NCI-H1930 (cell line): ENCODE results near the gene LECT2.

ENCODE experiments used
- DNase-seq, 2 experiments: peaks; one replicate each; lab custom pipeline; 2025; lab: John Stamatoyannopoulos, UW

Gene LECT2

GRCh38 chr5:135978212-135978631 lies 23.4 kb upstream of the LECT2 start:
- DNase-seq, result no peak

- no peak for DNase-seq
Measured at GRCh38 chr5:135977375-135977928, 22.7 kb upstream of the LECT2 start.

DNA sequence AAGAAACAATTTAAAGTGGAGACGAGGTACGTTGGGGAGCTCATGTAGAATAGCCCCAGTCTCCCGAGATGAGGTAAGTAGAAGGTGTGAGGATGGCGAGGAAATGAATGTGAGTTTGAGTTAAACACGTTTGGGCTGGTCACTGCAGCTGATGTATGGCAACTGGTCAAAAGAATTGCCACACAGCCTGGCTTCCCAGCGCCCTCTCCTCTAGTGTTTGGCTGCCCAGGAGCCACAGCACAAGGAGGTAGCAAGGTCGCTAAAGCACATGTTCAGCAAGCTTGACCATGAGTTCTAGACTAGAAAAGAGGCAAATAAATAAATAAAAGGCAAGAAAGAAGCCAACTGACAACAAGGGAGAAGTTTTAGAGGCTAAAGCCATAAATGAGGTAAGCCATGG lies 21.4 kb upstream of the LECT2 start:
- DNase-seq, result no peak

GRCh38 chr5:135975122-135975521 lies 20.3 kb upstream of the LECT2 start:
- no peak for DNase-seq

- DNase-seq, result no peak
Measured at GRCh38 chr5:135974021-135974600, 19.3 kb upstream of the LECT2 start.

- no peak for DNase-seq
Measured at GRCh38 chr5:135973323-135974020, 18.7 kb upstream of the LECT2 start.

GRCh38 chr5:135971701-135972100 lies 16.9 kb upstream of the LECT2 start:
- no peak for DNase-seq

GRCh38 chr5:135966790-135967189 lies 12.0 kb upstream of the LECT2 start:
- DNase-seq, result no peak

DNA sequence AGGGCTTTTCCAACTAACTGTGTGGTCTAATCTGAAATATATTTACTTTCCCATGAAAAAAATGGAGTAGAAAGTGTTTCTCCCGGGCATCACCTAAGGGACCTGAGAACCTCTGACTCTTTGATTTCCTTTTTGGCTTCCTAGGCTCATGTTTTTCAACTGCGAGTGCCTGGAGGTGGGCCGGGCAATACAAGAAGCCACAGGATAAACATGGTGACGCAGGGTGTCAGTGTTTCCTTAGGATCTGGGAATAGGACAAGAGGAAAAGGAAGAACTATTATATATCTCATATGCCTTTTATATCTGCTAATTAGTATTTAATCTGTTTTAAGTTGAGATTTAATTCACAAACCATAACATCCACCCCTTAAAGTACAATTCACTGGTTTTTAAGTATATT lies 11.4 kb upstream of the LECT2 start:
- DNase-seq, result no peak

DNA sequence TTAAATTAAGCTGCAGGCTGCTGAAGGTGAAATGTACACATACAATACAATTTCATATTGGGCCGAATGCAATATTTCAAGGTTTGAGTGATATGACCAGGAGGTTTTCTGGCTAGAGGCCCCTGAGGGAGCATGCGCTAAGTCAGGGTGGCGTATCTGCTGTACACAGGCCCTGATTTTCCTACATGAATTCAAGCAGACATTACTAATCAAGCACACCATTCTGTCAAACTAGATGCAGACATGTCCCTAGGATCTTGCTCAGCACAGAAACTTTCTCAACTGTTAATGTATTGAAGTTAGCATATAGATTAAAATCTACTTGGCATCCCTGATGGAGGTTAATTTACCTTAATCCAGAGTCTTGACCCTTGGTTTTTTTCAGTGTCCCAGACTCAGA lies 10.7 kb upstream of the LECT2 start:
- no peak for DNase-seq

- DNase-seq, result no peak
Measured at GRCh38 chr5:135964670-135965320, 10.0 kb upstream of the LECT2 start.

GRCh38 chr5:135955525-135955924 lies 742 bp upstream of the LECT2 start:
- no peak for DNase-seq

DNA sequence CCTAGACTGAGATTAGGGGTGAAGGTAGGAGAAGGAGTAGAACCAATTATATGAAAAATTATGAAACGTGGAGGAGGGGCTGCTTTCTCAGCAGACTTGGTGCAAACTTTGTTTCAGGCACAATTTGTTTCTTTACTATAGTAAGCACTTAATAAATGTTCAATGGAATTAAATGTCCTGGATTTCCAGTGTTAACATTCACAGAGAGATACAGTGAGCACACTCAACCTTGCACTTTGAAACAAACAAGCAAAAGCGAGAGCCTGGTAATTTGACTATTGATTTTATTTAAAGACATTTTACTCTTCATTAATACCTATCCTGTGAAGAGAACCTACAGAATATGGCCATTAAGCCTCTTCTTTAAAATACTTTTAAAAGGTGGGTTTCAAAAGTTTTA lies 933 bp downstream of the LECT2 start:
- no peak for DNase-seq

GRCh38 chr5:135952683-135953082 lies 2.1 kb downstream of the LECT2 start:
- no peak for DNase-seq

- no peak for DNase-seq
Measured at GRCh38 chr5:135951807-135952206, 3.0 kb downstream of the LECT2 start.

DNA sequence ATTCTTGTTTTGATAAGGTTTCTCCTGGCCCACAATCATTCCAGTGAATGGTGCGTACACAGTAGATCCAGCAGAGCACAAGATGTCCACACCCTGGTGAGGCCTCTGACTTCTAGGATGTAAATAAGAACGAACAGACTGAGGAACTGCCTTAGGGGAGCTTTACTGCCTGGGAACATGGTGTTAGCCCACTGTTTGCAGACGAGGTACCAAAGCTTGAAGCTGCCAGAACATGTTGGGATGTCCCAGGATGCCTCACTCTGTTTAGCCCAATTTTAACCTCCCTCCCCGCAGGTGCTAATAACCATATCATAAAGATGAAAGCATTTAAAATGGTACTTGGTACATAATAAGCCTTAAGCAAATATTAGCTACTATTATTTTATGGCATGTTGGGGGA lies 3.5 kb downstream of the LECT2 start:
- DNase-seq, result no peak

- no peak for DNase-seq
Measured at GRCh38 chr5:135950611-135951010, 4.2 kb downstream of the LECT2 start.

DNA sequence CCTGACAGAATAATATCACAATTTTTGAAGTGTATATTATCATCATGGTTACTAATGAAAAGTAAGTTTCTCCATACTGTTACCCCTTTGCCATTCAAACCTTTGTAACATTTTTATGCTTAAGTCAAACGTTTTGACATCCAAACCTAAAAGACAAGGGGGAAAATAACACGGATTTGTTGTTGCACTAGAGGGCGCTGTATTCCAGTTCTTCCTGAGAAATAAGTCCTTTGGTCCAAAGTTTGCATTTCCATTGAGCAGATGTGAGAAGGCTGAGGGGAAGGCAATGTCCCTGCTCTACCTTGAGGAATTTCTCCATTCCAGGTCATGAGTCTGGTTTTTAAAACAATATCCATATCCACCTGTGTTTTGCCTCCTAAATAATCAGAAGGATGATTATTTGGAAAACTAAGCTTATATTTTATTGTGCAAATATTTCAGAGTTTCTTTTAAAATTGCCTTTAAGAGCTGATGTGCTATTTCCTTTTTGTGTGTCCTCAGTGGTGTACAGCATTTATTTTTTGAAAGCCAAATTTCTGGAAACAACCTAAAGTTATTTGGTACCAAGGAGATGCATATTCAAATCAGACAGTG lies 9.7 kb downstream of the LECT2 start:
- DNase-seq, result peak; percentile 4 to 43

GRCh38 chr5:135944564-135944963 lies 10.2 kb downstream of the LECT2 start:
- DNase-seq, result no peak

DNA sequence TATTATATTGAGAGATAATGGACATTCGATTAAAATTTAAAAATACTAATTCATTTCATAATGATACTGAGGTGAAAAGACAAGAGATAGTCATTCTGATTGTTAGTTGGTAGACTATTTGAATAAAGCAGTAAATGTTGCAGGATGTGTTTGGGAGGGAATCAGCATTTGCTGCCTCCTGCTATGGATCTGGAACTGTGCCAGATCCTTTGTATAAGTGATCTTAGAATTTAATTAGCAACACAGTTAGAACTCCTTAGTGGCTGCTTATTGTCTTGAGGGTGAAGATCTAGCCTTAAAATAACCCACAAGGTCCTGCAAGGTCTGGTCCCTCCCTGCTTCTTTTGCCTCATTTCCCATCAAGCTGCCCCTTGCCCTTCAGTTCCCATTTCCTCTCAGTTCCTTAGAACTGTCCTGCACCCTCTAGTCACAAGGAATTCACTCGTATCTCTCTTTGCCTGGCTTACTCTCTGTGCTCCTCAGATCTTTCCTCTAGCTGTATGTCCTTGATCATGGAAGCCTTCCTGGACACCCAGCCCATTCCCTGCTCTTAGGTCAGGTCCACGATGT lies 12.5 kb downstream of the LECT2 start:
- DNase-seq, result no peak

DNA sequence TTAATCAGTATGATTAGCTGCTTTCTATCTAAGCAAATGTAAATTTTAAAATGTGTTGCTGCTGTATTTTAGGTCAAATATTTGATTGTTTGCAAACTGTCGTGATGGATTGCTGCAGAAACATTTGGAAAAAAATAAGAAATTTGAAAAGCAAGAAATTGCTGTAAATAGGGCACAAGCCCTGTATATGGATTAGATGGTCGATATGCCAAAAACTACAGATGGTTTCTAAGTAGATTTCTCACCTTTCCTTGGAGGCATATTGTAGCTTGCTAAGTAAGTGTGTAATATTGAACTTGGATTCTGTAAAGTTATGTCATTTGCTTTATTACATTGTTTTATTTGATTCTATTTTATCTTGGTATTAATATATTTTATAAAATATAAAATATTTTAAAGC lies 13.1 kb downstream of the LECT2 start:
- DNase-seq, result no peak

GRCh38 chr5:135937245-135937911 lies 17.4 kb downstream of the LECT2 start:
- DNase-seq, result no peak
